Activated CD8-positive, alpha-beta memory T cell treated with anti-CD3 and anti-CD28 coated beads, Interleukin-2, amount 50 U/mL, for 48 hours (primary cell): ENCODE measurements around the gene TIMELESS.
"Not testable (repeated sequence)": the region's sequence is repeated elsewhere in the genome, so short reads cannot be mapped to it uniquely, and the experiment has no call there.

Source experiments
- DNase-seq: peaks from one replicate; pipeline ENCODE4 v3.0.0-alpha.2; 2020

The TIMELESS gene

DNA sequence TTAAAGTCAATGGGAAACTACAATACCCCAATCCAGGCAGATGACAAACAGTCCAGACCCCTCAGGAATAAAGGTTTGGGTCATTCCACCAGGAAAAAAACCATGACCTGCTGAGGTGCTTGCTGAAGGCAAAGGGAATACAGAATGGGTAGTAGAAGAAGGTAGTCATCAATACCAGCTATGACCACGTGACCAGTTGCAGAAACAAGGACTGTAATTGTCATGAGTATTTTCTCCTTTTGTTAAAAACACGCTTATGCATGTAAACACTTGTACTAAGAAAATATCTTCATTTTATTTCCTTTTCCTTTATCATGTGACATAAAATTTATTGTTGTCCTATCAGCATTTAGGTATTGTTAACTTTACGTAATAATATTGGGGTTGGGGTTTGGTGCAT, 45.0 kb downstream of the TIMELESS start:
- DNase-seq: not testable (repeated sequence)

DNA sequence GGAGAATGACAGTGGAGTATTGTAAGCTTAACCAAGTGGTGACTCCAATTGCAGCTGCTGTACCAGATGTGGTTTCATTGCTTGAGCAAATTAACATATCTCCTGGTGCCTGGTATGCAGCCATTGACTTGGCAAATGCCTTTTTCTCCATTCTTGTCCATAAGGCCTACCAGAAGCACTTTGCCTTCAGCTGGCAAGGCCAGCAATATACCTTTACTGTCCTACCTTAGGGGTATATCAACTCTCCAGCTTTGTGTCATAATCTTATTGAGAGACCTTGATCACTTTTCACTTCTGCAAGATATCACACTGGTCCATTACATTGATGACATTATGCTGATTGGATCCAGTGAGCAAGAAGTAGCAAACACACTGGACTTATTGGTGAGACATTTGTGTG, 47.6 kb downstream of the TIMELESS start:
- not testable (repeated sequence) for DNase-seq

- DNase-seq: not testable (repeated sequence)
These were observed 48.1 kb downstream of the TIMELESS start for GRCh38 chr12:56401125-56401524.

- not testable (repeated sequence) for DNase-seq
These were observed 49.8 kb downstream of the TIMELESS start for GRCh38 chr12:56399466-56399865.

DNA sequence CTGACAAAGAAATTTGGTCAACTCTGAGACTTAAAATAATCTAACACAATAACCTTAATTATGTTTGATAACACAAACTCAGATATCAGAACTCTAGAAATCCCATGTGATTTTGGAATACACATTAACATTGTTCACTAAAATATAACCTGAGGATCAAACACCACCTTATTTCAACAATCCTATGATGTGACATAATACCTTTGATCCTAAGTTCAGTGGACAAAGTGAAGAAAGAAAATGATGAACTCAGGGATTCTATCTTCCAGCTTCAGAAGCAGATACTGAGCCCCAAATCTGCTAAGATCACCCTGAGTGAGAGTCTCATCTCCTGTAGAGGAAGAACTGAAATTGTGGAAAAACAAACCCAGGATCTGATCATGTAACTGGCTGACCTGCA, 50.9 kb downstream of the TIMELESS start:
- DNase-seq: no peak

GRCh38 chr12:56392331-56392730, 56.9 kb downstream of the TIMELESS start:
- no peak for DNase-seq

- no peak for DNase-seq
These were observed 57.5 kb downstream of the TIMELESS start for GRCh38 chr12:56391721-56392120.

DNA sequence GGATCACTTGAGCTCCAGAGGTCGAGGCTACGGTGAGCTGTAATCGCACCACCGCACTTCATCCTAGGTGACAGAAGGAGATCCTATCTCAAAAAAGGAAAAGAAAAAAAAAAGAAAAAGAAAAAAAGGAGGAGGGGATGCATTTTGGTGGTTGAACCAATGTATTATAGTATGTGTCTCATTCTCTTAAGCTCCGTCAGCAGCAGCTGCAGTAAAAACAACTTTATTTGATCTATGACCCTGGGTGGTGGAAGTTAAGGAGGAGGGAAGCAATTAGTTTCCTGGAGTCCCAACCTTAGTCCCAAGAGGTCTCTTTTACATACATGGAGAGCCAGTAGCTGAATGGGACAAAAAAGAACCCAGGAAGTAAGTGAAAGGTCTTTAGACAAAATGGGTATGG, 59.8 kb downstream of the TIMELESS start:
- DNase-seq: no peak

- DNase-seq: no peak
These were observed 62.0 kb downstream of the TIMELESS start for GRCh38 chr12:56387152-56387736.

- no peak for DNase-seq
These were observed 63.4 kb downstream of the TIMELESS start for GRCh38 chr12:56385873-56386272.

GRCh38 chr12:56382611-56383010, 66.6 kb downstream of the TIMELESS start:
- DNase-seq: no peak

DNA sequence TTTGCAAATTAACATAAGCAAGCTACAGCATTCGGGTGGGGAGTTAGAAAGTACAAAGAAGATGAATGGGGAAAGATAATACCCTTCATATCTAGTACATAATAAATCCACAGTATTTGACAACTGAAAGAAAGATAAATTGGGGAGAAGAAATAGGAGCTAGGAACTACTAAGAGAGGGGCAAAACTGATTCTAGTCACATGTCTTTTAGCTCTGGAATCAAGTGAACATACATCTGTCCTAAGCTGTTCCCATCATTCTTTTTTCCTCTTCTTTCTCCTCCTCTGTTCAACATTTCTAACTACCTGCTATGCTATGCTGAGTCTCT, 71.3 kb downstream of the TIMELESS start:
- no peak for DNase-seq

DNA sequence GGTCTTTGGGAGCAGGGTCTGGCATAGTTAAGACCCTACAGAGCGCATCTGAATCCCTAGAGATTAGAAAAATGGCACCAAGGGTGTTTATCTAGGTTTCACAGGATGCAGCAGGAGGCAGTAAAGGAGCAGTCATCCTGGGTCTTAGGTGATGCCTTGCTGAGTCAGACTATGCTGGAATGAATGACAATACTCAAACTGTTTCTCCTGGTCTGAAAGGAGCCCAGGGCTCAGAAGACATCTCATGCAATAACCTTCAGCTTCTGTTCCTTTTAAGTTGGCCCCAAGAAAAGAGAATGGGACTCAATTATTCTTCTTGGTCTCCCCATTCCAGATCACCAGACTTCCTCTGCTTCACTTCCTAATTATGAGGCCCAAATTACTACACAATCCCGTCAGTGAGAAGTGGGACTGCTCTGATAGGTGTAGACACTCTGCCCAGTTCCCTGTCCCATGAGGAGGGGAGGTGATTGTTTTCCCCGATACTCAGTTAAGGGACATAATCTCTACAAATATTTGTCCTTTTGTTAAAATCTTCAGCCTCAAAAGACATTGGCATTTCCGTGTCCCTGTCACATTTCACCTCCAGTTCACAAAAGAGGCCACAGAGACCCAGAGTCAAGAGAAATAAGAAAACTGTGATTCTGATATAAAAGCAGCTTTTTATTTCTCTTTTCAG, 71.8 kb downstream of the TIMELESS start:
- no peak for DNase-seq

GRCh38 chr12:56375598-56376434, 73.4 kb downstream of the TIMELESS start:
- DNase-seq: no peak

DNA sequence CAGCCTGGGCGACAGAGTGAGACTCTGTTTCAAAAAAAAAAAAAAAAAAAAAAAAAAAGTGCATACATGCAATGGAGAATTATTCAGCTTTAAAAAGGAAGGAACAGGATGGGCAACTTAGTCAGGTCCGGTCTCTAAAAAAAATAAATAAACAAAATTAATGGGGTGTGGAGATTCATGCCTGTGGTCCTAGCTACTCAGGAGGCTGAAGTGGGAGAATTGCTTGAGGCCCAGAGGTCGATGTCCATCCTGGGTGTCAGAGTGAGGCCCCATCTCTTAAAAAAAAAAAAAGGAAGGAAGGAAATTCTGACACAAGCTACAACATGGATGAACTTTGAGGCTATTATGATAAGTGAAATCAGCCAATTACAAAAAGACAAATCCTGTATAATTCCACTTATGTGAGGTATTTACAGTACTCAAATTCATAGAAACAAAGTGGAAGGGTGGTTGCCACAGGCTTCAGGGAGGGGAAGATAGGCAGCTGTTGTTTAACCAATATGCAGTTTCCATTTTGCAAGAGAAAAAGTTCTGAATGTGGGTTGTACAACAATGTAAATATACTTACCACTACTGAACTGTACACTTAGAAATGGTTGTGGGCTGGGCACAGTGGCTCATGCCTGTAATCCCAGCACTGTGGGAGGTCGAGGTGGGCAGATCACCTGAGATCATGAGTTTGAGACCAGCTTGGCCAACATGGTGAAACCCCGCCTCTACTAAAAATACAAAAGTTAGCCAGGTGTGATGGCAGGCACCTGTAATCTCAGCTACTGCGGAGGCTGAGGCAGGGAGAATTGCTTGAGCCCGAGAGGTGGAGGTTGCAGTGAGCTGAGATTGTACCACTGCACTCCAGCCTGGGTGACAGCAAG, 74.3 kb downstream of the TIMELESS start:
- no peak for DNase-seq

DNA sequence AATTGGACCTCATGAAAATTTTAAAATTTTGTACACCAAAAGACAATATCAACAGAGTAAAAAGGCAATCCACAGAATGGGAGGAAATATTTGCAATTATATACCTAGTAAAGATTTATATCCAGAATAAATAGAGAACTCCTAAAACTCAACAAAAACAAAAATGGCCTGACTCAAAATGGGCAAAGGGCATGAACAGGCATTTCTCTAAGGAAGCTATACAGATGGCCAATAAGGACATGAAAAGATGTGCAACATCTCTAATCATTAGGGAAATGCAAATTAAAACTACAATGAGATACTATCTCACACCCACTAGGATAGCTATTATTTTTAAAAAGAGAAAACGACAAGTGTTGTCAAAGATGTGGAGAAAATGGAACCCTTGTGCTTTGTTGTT, 75.7 kb downstream of the TIMELESS start:
- DNase-seq: no peak

GRCh38 chr12:56366948-56367347, 82.3 kb downstream of the TIMELESS start:
- DNase-seq: no peak
